SK-N-MC (cell line): ENCODE results near the gene PCDHGA8.
"Not testable (repeated sequence)": the region's sequence is repeated elsewhere in the genome, so short reads cannot be mapped to it uniquely, and the experiment has no call there.

Experiments used
- DNase-seq: peaks from one replicate; pipeline ENCODE4 v3.0.0-alpha.2; 2011; ENCODE audit warnings: low read depth, low spot score
- H3K27ac ChIP-seq: fragments of 200-600 bp; sonication (generic); 2 replicates; pipeline ENCODE4 v1.5.1; 2016; ENCODE audit warnings: mixed run types
- H3K36me3 ChIP-seq: fragments of 200-600 bp; sonication (generic); 2 replicates; pipeline ENCODE4 v1.6.1; 2017; ENCODE audit warnings: antibody characterized with exemption, low read length, mixed read lengths; ENCODE audit not compliant: insufficient read depth
- H3K4me3 ChIP-seq: fragments of 200-600 bp; sonication (generic); 2 replicates; pipeline ENCODE4 v1.5.1; 2016
- H3K9ac ChIP-seq: fragments of 200-600 bp; sonication (generic); 2 replicates; pipeline ENCODE4 v1.8.0; 2017; ENCODE audit warnings: mixed run types, mixed read lengths; ENCODE audit not compliant: insufficient read length
- H3K9me3 ChIP-seq: fragments of 200-600 bp; sonication (generic); 2 replicates; pipeline ENCODE4 v1.6.1; 2017; ENCODE audit warnings: low read depth, mild to moderate bottlenecking, antibody characterized with exemption, low read length, moderate library complexity, mixed read lengths
- EZH2 ChIP-seq: fragments of 200-600 bp; sonication (generic); IDR thresholded peaks from one replicate; pipeline ENCODE4 v1.6.1; 2017; ENCODE audit warnings: antibody characterized with exemption
- FOXP2 ChIP-seq: optimal IDR thresholded peaks from 2 replicates; pipeline ENCODE3; 2011; ENCODE audit warnings: mild to moderate bottlenecking, moderate library complexity; ENCODE audit not compliant: insufficient read depth; ENCODE audit errors: extremely low read length, control extremely low read depth
- POLR2AphosphoS5 ChIP-seq: IDR thresholded peaks from 2 replicates; pipeline ENCODE4 v1.6.1; 2012; ENCODE audit warnings: mild to moderate bottlenecking, low read depth, low read length, borderline replicate concordance

The PCDHGA8 gene

DNA sequence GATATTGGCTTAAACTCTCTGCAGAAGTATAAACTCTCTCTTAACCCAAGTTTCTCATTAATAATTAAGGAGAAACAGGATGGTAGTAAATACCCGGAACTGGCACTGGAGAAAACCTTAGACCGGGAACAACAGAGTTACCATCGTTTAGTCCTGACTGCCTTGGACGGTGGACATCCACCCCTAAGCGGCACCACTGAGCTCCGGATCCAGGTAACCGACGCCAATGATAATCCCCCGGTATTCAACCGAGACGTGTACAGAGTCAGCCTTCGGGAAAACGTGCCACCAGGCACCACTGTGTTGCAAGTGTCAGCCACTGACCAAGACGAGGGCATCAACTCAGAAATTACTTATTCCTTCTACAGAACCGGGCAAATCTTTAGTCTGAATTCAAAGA, 6.2 kb downstream of the PCDHGA8 start:
- Histone ChIP-seq H3K36me3 (no peaks in the 10 kb centered on the region), H3K4me3 (no peak overlapping the region), H3K9ac (no peak overlapping the region)

DNA sequence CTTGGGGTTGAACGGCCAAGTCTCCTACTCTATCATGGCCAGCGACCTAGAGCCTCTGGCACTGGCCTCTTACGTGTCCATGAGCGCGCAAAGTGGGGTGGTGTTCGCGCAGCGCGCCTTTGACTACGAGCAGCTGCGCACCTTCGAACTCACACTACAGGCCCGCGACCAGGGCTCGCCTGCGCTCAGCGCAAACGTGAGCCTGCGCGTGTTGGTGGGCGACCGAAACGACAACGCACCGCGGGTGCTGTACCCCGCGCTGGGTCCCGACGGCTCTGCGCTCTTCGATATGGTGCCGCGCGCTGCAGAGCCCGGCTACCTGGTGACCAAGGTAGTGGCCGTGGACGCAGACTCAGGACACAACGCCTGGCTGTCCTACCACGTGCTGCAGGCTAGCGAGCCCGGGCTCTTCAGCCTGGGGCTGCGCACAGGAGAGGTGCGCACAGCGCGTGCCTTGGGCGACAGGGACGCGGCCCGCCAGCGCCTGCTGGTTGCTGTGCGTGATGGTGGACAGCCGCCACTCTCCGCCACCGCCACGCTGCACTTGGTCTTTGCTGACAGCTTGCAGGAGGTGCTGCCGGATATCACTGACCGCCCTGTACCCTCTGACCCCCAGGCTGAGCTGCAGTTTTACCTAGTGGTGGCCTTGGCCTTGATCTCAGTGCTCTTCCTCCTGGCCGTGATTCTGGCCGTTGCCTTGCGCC, 7.3 kb downstream of the PCDHGA8 start:
- H3K27ac ChIP-seq: no peak overlapping the region
- H3K9ac ChIP-seq: no peak overlapping the region
- no peaks in the 10 kb centered on the region for H3K9me3 ChIP-seq
- TF ChIP-seq FOXP2 (no peak), EZH2 (no peak)
- H3K36me3 ChIP-seq: no peaks in the 10 kb centered on the region
- H3K4me3 ChIP-seq: no peak overlapping the region
- no peak for DNase-seq

More for the DNA sequence above, 6.2 kb downstream of the PCDHGA8 start:
- Histone ChIP-seq H3K9me3 (no peaks in the 10 kb centered on the region), H3K27ac (no peak overlapping the region)
- no peak for TF ChIP-seq POLR2AphosphoS5
- no peak for DNase-seq

DNA sequence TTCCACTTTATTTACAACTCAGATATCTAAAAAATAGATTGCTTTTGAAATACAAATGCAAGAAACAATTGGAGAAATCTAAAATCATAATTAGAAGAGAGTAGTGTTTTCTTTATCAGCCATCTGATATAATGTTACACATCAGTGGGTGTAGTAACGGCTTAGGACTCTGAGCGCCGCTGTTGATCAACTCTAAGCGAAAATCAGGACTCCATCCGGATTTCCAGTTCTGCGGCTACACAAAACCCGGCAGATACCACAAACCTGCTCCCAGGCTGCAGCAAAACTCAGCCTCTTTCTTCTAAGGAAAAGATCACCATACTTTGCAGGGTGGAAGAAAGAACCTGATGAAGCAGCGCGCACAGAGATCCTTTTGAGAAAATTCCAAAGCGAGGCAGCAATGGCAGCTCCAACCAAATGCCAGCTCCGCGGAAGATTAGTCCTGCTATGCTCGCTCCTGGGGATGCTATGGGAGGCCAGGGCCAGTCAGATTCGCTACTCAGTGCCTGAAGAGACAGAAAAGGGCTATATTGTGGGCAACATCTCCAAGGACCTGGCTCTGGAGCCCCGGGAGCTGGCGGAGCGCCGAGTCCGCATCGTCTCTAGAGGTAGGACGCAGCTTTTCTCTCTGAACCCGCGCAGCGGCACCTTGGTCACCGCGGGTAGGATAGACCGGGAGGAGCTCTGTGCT, 10.3 kb downstream of the PCDHGA8 start, which contains the start of gene PCDHGA9:
PCDHGA9 (plus strand) TSS at position 226 of the 691 bp plus-strand sequence; CDS start at position 401, 175 bp downstream.
- H3K9me3 ChIP-seq: no peaks in the 10 kb centered on the region
- H3K9ac ChIP-seq: no peak within 1 kb of the TSS
- H3K36me3 ChIP-seq: no peaks in the 10 kb centered on the region

DNA sequence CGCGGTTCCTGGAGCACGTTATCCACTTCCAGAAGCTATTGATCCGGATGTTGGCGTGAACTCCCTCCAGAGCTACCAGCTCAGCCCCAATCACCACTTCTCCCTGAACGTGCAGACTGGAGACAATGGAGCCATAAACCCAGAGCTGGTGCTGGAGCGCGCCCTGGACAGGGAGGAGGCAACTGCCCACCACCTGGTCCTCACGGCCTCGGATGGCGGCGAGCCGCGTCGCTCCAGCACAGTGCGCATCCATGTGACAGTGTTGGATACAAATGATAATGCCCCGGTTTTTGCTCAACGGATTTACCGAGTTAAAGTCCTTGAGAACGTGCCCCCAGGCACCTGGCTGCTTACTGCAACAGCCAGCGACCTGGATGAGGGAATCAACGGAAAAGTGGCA, 11.0 kb downstream of the PCDHGA8 start:
- TF ChIP-seq EZH2 (no peak), FOXP2 (no peak), POLR2AphosphoS5 (no peak)
- H3K27ac ChIP-seq: no peak overlapping the region
- no peak overlapping the region for H3K4me3 ChIP-seq
- DNase-seq: no peak
- H3K36me3 ChIP-seq: no peaks in the 10 kb centered on the region
- no peak overlapping the region for H3K9ac ChIP-seq
- no peaks in the 10 kb centered on the region for H3K9me3 ChIP-seq

More for the DNA sequence above, 10.3 kb downstream of the PCDHGA8 start, which contains the start of gene PCDHGA9:
- H3K4me3 ChIP-seq: no peak within 1 kb of the TSS
- H3K27ac ChIP-seq: no peak within 1 kb of the TSS
- DNase-seq: no peak
- TF ChIP-seq EZH2: no peak

DNA sequence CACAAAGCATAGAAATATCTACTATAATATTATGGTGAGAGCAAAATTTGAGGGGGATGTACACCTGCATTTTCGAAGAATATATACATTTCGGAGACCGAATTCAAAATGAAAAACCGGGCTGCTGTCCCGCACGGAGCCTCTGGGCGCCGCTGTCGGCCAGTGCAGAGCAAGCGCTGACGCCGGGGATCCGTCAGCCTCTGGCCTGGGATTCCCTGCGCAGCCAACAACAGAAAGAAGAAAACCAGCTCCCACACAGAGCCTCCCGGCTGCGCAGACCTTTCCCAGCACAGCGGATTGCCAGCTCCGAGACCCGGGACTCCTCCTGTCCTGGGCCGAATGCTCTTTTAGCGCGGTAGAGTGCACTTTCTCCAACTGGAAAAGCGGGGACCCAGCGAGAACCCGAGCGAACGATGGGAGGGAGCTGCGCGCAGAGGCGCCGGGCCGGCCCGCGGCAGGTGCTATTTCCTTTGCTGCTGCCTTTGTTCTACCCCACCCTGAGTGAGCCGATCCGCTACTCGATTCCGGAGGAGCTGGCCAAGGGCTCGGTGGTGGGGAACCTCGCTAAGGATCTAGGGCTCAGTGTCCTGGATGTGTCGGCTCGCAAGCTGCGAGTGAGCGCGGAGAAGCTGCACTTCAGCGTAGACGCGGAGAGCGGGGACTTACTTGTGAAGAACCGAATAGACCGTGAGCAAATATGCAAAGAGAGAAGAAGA, 15.5 kb downstream of the PCDHGA8 start, which contains the start of gene PCDHGB6:
PCDHGB6 (plus strand) TSS at position 232 of the 716 bp plus-strand sequence; CDS start at position 414, 182 bp downstream.
- H3K36me3 ChIP-seq, H3K4me3 ChIP-seq, H3K9ac ChIP-seq, DNase-seq, H3K27ac ChIP-seq, H3K9me3 ChIP-seq: not testable (repeated sequence)

DNA sequence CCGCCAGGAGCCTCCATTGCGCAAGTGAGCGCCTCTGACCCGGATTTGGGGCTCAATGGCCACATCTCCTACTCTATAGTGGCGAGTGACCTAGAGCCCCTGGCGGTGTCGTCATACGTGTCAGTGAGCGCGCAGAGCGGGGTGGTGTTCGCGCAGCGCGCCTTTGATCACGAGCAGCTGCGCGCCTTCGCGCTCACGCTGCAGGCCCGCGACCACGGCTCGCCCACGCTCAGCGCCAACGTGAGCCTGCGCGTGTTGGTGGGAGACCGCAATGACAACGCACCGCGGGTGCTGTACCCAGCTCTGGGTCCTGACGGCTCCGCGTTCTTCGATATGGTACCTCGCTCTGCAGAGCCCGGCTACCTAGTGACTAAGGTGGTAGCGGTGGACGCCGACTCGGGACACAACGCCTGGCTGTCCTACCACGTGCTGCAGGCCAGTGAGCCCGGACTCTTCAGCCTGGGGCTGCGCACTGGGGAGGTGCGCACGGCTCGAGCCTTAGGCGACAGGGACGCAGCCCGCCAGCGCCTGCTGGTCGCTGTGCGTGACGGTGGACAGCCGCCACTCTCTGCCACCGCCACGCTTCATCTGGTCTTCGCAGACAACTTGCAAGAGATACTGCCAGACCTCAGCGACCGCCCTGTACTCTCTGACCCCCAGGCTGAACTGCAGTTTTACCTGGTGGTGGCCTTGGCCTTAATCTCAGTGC, 17.3 kb downstream of the PCDHGA8 start:
- Histone ChIP-seq H3K4me3 (no peak overlapping the region), H3K36me3 (no peaks in the 10 kb centered on the region), H3K9ac (no peak overlapping the region), H3K9me3 (no peaks in the 10 kb centered on the region), H3K27ac (no peak overlapping the region)
- no peak for DNase-seq
- TF ChIP-seq POLR2AphosphoS5 (no peak), FOXP2 (no peak), EZH2 (no peak)

DNA sequence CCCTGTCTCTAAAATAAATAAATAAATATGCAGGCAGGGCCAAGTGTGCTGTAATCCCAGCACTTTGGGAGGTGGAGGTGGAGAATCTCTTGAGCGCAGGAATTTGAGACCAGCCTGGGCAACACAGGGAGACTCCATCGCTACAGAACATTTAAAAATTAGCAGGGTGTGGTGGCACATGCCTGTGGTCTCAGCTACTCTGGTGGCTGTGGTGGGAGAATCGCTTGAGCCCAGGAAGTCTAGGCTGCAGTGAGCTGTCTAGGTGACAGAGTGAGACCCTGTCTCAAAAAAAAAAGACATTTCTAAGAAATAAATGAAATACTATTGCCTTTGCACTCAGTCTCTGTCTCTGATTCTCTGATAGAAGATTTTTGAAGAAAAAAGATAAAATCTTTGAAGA, 19.1 kb downstream of the PCDHGA8 start:
- TF ChIP-seq EZH2: no peak
- no peak for TF ChIP-seq FOXP2
- H3K36me3 ChIP-seq: no peaks in the 10 kb centered on the region
- no peaks in the 10 kb centered on the region for H3K9me3 ChIP-seq
- no peak overlapping the region for H3K27ac ChIP-seq
- no peak overlapping the region for H3K9ac ChIP-seq
- no peak for DNase-seq
- no peak overlapping the region for H3K4me3 ChIP-seq

DNA sequence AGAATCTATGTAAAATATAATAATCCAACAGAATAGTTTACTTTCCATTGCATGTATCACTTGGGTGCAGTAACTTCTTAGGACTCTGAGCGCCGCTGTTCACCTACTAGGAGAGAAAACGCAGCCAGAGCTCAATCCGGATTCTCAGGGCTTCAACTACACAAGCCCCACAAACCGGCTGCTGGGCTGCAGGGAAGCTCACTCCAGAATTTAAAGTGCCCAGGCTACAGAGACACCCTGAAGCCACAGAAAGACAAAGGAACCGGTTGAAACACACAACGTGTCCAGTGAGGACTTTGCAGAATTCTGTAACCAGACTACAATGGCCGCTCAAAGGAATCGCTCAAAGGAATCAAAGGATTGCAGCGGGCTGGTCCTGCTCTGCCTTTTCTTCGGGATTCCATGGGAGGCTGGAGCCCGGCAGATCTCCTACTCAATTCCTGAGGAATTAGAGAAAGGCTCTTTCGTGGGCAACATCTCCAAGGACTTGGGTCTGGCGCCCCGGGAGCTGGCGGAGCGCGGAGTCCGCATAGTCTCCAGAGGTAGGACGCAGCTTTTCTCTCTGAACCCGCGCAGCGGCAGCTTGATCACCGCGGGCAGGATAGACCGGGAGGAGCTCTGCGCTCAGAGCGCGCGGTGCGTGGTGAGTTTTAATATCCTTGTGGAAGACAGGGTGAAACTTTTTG, 20.6 kb downstream of the PCDHGA8 start, which contains the start of gene PCDHGA10:
PCDHGA10 (plus strand) TSS at position 134 of the 686 bp plus-strand sequence; CDS start at position 323, 189 bp downstream.
- Histone ChIP-seq H3K9ac (no peak within 1 kb of the TSS), H3K36me3 (no peaks in the 10 kb centered on the region), H3K9me3 (no peaks in the 10 kb centered on the region), H3K27ac (no peak within 1 kb of the TSS), H3K4me3 (no peak within 1 kb of the TSS)
- TF ChIP-seq POLR2AphosphoS5: no peak
- TF ChIP-seq EZH2: no peak
- no peak for TF ChIP-seq FOXP2
- no peak for DNase-seq
